Progenitor cell of endocrine pancreas (in vitro differentiated cells): ENCODE data around the gene DCDC2B. TPM values are rescaled to one million over a fixed set of nuclear protein-coding genes. Genes with fewer than 3 reads are reported as not detected.

Experiments used
- DNase-seq: peaks from one replicate; pipeline ENCODE4 v3.0.0; 2021; ENCODE audit warnings: low spot score; ENCODE audit not compliant: unreplicated experiment
- H3K27ac Mint-ChIP-seq: 2 replicates; pipeline ENCODE4 v1.8.0; 2021; ENCODE audit warnings: mild to moderate bottlenecking, moderate library complexity, mixed read lengths
- H3K27me3 Mint-ChIP-seq: 2 replicates; pipeline ENCODE4 v1.8.0; 2021; ENCODE audit warnings: mixed read lengths
- H3K36me3 Mint-ChIP-seq: 2 replicates; pipeline ENCODE4 v1.8.0; 2022; ENCODE audit warnings: mixed read lengths; ENCODE audit not compliant: insufficient read depth
- H3K4me1 Mint-ChIP-seq: 2 replicates; pipeline ENCODE4 v1.8.0; 2021; ENCODE audit warnings: low read depth, mixed read lengths
- H3K4me3 Mint-ChIP-seq: 2 replicates; pipeline ENCODE4 v1.8.0; 2021; ENCODE audit warnings: low read depth, mild to moderate bottlenecking, moderate library complexity, mixed read lengths
- H3K9me3 Mint-ChIP-seq: 2 replicates; pipeline ENCODE4 v1.8.0; 2021; ENCODE audit warnings: low read depth, mixed read lengths
- CTCF ChIP-seq: fragments of 200-600 bp; sonication (generic); IDR thresholded peaks from one replicate; pipeline ENCODE4 v1.5.0; 2021; ENCODE audit warnings: antibody characterized with exemption, mild to moderate bottlenecking; ENCODE audit not compliant: unreplicated experiment
- total RNA-seq: library from RNA; stranded (reverse); gene quantifications from 2 replicates; pipeline ENCODE4 v1.2.1, GENCODE V29; 2021

The DCDC2B gene
- total RNA-seq, 1 donor from 2014 or later, result not detected

DNA sequence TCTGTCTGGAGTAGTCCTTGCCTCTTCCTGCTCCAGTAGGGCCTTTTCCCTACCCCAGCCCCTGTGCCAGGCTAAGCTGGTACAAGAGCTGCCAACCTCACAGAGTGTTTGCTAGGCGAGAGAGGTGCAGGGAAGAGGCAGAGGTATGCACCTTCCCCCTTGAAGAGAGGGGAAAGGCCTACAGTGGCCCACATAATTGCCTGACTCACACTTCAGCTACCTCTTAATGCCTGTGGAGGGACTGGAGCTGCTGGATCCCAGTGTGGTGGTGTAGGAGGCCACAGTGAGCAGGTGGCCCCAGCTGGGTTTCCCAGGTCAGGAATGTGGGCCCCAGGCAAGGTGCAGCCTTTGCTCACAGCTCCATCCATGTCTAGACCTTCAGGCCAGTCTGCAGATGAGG, 11.8 kb upstream of the DCDC2B start:
- TF ChIP-seq CTCF, result no peak
- Mint-ChIP-seq H3K36me3 (peaks cover 13% of the 10 kb centered on the region), H3K9me3 (no peaks in the 10 kb centered on the region), H3K27ac (peak overlapping the region; percentile 10), H3K27me3 (no peaks in the 10 kb centered on the region), H3K4me1 (peaks cover 12% of the 10 kb centered on the region), H3K4me3 (no peak overlapping the region)
- no peak for DNase-seq

- TF ChIP-seq CTCF, result no peak
- no peaks in the 10 kb centered on the region for H3K27me3 Mint-ChIP-seq
- H3K4me1 Mint-ChIP-seq, result peaks cover 12% of the 10 kb centered on the region
- no peak for DNase-seq
- no peak overlapping the region for H3K4me3 Mint-ChIP-seq
- H3K36me3 Mint-ChIP-seq, result peaks cover 10% of the 10 kb centered on the region
- H3K27ac Mint-ChIP-seq, result no peak overlapping the region
- H3K9me3 Mint-ChIP-seq, result no peaks in the 10 kb centered on the region
Observed at GRCh38 chr1:32197837-32198236, 11.1 kb upstream of the DCDC2B start.

DNA sequence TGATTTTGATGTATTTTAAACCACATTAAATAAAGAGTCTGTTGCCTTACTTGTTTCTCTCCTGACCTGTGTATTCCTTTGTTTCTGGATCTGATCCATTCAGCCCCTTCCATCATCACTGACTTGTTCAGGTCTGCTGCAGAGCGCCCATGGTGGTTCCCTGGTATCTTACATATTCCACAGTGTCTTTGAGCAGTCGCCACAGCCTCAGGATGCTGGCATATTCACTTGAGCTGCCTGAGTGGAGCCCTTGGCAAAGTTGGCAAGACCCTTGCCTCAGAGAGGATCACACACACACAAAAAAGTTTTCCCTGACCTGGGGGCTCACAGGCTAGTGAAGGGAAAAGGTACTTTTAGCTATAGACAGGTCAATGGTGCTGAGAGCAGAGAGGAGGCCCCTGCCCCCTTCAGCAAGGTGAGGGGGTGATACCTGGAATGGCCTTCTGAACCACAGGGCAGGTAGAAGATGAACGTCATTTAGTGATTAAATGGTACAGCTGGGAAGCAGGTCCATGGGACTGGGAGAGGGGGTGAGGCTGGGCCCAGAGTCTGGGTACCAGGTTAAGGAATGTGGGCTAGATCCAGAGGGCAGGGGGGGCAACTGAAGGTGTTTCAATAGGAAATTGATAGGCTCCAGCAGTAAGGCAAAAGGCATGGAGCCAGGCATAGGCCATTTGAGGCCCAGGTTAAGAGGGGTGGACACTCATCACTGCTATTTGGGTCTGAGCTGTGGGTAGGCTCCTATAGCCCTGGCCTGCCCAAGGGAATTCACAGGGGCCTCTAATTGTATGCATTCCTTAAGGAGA, 10.4 kb upstream of the DCDC2B start:
- no peaks in the 10 kb centered on the region for H3K27me3 Mint-ChIP-seq
- no peak for DNase-seq
- H3K4me1 Mint-ChIP-seq, result peaks cover 12% of the 10 kb centered on the region
- peak overlapping the region; percentile 60 for H3K27ac Mint-ChIP-seq
- peaks cover 8% of the 10 kb centered on the region for H3K36me3 Mint-ChIP-seq
- no peaks in the 10 kb centered on the region for H3K9me3 Mint-ChIP-seq
- no peak for TF ChIP-seq CTCF
- no peak overlapping the region for H3K4me3 Mint-ChIP-seq

DNA sequence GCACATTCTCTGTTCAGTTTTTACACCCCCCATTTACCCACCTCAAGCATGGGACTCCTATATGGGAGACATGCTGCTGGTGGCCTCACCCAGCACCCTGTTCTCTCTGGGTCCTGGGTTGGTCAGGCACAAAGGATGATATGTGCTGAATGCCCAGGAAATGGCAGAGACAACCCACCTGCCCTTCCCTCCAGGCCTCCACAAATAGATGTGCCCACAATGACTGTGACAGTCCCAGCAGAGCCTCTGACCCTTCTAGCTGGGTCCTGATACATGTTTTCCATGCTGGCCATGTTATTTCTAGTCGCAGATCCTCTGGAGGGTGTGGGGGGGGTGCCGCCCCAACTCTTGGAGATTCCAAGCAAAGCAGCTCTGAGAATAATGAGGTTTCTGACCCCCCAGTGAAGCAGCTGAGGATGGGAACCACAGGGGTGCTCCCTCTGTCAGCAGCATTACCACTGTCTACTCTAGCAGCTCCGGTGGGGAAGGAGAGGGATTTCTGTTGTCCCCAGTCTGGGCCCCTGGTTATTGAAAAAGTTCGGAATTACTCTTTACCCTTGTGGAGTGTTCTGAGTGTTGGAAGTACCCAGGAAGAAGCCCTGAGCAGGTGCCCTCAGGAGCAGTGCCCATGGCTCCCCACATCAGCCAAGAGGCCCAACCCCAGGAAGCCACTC, 9.7 kb upstream of the DCDC2B start:
- no peak for DNase-seq
- Mint-ChIP-seq H3K4me1 (peaks cover 12% of the 10 kb centered on the region), H3K27me3 (no peaks in the 10 kb centered on the region), H3K9me3 (no peaks in the 10 kb centered on the region), H3K27ac (no peak overlapping the region), H3K4me3 (no peak overlapping the region), H3K36me3 (peaks cover 5% of the 10 kb centered on the region)
- no peak for TF ChIP-seq CTCF

DNA sequence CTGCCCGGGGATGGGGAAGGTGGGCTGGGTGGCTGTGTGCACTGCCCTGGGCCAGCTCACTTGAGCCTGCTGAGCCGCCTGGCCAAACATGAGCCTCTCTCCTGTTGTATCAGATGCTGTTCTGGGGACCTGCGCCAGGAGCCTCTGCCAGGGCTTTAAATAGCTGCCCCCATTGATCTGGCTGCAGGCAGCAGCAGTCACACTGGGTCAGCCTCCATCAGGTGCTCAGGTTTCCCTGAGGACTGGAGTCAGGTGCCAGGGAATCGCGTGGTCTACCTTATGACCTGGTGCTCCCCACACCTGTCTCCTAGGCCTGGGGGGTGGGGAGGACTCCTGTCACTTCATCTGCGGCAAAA, 9.2 kb upstream of the DCDC2B start:
- H3K4me1 Mint-ChIP-seq, result peaks cover 13% of the 10 kb centered on the region
- no peaks in the 10 kb centered on the region for H3K9me3 Mint-ChIP-seq
- H3K27me3 Mint-ChIP-seq, result no peaks in the 10 kb centered on the region
- peaks cover 3% of the 10 kb centered on the region for H3K36me3 Mint-ChIP-seq
- H3K27ac Mint-ChIP-seq, result peak overlapping the region; percentile 31
- DNase-seq, result no peak
- TF ChIP-seq CTCF, result no peak
- H3K4me3 Mint-ChIP-seq, result peak overlapping the region; percentile 84
